IPS-18a (cell line): ENCODE measurements around the gene PRM2.

Experiments
- H3K27ac ChIP-seq: one replicate; pipeline ENCODE4 v1.5.1; 2013; ENCODE audit warnings: low read length
- H3K27me3 ChIP-seq: one replicate; pipeline ENCODE4 v1.6.1; 2013; ENCODE audit warnings: mild to moderate bottlenecking, low read length; ENCODE audit not compliant: control insufficient read depth, insufficient read depth
- H3K36me3 ChIP-seq: one replicate; pipeline ENCODE4 v1.6.1; 2013; ENCODE audit warnings: low read depth, low read length; ENCODE audit not compliant: control insufficient read depth
- H3K4me1 ChIP-seq: one replicate; pipeline ENCODE4 v1.6.1; 2013; ENCODE audit warnings: low read depth, low read length; ENCODE audit not compliant: control insufficient read depth
- H3K4me3 ChIP-seq: one replicate; pipeline ENCODE4 v1.5.1; 2013; ENCODE audit warnings: low read length
- H3K9ac ChIP-seq: one replicate; pipeline ENCODE4 v1.6.1; 2013; ENCODE audit warnings: mild to moderate bottlenecking, low read length, moderate library complexity
- H3K9me3 ChIP-seq: one replicate; pipeline ENCODE4 v1.6.1; 2013; ENCODE audit warnings: low read depth, low read length; ENCODE audit not compliant: control insufficient read depth

PRM2 gene

DNA sequence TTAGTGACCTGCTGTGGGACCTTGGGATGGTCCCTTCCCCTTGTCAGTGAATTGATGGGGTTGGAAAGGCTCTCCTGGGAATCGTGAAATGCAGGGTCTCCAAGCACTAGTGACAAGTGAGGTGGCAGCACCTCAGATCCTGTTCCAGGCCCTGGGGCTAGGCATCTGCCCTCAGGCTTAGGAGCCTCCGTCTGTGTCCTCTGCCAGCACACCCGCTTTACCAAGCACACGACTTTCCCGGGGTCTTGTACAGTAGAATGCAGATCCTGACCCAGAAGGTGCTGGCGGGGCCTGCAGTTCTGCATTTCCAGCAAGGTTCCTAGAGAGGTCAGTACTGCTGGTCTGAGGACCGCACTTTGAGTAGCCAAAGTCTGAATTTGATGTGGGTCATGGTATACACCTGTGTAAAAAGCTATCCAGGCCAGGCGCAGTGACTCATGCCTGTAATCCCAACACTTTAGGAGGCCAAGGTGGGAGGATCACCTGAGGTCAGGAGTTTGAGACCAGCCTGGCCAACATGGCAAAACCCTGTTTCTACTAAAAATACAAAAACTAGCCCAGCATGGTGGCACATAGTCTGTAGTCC, 38.1 kb upstream of the PRM2 start:
- H3K27ac ChIP-seq: no peak overlapping the region
- no peaks in the 10 kb centered on the region for H3K27me3 ChIP-seq

DNA sequence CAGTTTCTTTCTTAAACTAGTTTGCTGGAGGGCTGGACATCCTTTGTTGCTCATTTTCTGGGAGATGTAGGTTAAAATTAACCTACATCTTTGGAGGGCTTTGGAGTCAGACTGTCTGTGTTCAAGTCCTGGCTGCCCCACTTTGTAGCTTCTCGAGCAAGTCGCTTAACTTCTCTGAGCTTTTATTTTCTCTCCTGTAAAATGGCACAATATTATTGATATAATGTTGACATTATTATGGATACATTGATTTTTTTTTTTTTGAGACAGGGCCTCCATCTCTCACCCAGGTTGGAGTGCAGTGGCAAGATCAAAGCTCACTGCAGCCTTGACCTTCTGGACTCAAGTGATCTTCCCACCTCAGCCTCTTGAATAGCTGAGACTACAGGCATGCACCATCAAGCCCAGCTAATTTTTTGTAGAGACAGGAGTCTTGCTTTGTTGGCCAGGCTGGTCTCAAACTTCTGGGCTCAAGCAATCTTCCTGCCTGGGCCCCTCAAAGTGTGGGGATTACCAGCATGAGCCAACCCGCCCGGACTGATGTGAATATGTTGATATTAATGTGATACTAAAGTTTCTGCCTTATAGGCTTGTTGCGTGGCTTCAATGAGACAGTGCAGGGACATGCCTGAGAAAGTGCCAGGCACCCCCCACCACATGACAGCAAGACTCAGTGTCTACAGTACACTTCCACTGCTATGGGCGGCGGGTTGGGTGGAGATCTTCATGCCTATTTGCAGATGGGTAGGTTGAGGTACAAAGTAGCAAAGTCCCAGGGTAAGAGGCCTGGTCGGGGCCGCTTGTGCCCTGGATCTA, 37.4 kb upstream of the PRM2 start:
- Histone ChIP-seq H3K36me3 (no peaks in the 10 kb centered on the region), H3K9me3 (no peaks in the 10 kb centered on the region), H3K27ac (peak overlapping the region; percentile 1), H3K9ac (no peak overlapping the region), H3K4me3 (peak overlapping the region; percentile 3), H3K27me3 (no peaks in the 10 kb centered on the region), H3K4me1 (peaks cover 41% of the 10 kb centered on the region)

More for the DNA sequence above, 38.1 kb upstream of the PRM2 start:
- no peak overlapping the region for H3K9ac ChIP-seq
- H3K4me1 ChIP-seq: peaks cover 41% of the 10 kb centered on the region
- no peaks in the 10 kb centered on the region for H3K36me3 ChIP-seq
- H3K9me3 ChIP-seq: no peaks in the 10 kb centered on the region
- H3K4me3 ChIP-seq: no peak overlapping the region

DNA sequence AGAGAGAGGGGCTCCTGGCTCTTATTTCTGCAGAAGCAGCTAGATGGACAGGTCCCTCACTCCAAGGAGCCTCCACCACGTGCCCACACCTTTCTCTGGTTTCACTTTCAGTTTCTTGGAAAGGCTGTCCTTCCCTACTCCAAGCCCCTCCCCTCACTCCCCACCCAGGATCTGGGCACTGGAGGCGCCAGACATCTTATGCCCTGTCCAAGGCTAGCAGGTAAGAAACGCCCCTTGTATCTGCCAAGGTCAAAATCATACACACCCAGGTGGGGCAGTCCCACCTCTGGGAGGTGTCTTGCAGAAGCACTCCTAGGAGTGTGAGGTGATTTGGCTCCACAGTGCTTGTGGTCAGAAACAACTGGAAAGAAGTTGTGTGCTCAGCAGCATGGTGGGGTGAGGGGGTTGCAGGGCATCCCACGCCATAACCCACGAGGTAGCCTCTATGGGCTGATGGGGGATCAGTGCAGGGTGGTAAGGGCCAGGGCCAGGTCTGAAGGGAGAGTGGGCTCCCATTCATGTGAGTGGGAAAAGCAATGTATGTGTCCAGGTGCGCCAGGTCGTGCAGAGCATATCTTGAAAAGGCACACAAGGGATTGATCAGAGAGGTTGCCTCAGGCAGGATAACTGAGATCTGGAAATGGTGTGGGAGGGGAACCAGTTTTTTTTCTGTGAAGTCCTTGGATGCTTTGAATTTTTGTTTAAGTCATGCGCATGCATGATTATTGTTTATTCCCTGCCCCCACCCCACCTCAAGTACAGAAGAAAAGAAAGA, 36.6 kb upstream of the PRM2 start:
- no peaks in the 10 kb centered on the region for H3K27me3 ChIP-seq
- H3K9ac ChIP-seq: no peak overlapping the region
- no peaks in the 10 kb centered on the region for H3K36me3 ChIP-seq
- peak overlapping the region; percentile 3 for H3K4me3 ChIP-seq
- H3K9me3 ChIP-seq: no peaks in the 10 kb centered on the region
- H3K27ac ChIP-seq: peak overlapping the region; percentile 1
- H3K4me1 ChIP-seq: peaks cover 41% of the 10 kb centered on the region

DNA sequence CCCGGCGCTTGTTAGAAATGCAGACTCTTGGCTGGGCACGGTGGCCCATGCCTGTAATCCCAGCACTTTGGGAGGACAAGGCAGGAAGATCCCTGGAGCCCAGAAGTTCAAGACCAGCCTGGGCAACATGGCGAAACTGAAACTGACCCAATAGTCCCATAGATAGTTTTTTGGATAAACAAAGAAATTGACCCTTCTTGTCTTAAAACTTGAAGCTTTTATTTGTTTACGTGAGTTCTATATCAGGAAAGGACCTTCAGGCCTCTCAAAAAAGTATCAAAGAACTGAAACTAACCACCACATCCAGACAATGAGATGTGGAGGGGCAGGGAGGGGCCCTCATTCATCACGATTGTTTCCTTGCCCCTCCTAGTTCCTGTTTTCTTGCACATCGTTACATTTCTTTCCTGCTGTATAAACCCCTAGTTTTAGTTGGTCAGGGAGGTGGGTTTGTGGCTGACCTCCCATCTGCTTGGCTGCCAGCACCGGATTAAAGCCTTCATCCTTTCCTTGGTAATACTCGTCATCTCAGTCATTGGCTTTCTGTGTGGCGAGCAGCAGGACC, 34.8 kb upstream of the PRM2 start:
- Histone ChIP-seq H3K36me3 (no peaks in the 10 kb centered on the region), H3K9ac (no peak overlapping the region), H3K27me3 (no peaks in the 10 kb centered on the region), H3K4me1 (peaks cover 32% of the 10 kb centered on the region), H3K9me3 (no peaks in the 10 kb centered on the region), H3K4me3 (no peak overlapping the region), H3K27ac (no peak overlapping the region)

DNA sequence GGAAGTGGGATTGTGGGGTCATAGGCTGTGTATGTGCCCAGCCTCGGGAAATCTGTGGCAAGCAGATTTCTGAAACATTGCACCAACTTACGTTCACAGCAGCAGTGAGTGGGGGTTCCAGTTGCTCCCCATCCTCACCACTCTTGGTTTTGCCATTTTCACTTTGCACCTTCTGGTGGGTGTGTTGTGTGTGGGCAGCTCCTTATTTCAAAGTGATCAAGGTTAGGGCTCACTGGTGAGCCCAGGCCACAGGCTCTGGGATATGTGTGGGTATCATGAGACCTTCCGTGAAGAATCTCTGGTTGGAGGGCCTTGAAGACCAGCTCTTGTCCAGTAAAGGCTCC, 34.3 kb upstream of the PRM2 start:
- no peaks in the 10 kb centered on the region for H3K9me3 ChIP-seq
- no peak overlapping the region for H3K27ac ChIP-seq
- peaks cover 28% of the 10 kb centered on the region for H3K4me1 ChIP-seq
- H3K4me3 ChIP-seq: no peak overlapping the region
- H3K9ac ChIP-seq: no peak overlapping the region
- no peaks in the 10 kb centered on the region for H3K27me3 ChIP-seq
- no peaks in the 10 kb centered on the region for H3K36me3 ChIP-seq

DNA sequence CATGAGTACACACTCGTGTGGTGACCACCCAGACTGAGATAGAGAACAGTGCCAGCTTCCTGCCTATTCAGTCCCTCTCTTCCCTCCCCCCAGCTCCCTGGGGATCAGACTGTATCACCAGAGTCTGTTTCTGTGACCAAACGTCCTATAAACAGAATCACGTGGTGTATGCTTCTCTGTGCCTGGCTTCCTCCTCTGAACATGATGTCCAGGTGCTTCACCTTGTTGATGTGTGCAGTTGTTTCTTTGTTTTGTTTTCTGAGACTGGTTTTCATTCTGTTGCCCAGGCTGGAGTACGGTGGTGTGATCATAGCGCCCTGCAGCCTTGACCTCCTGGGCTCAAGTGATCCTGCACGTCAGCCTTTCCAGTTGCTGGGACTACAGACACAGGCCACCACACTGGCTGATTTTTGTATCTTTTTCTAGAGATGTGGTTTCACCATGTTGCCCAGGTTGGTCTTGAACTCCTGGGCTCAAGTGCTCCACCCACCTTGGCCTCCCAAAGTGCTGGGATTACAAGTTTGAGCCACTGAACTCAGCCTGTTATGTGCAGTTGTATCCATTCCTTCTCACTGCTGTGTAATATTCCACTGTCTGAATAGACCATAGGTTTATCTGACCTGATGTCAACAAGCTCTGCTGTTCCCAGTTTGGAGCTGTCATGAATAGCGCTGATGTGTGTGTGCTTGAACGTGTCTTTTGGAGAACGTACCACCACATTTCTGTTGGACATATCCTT, 33.8 kb upstream of the PRM2 start:
- H3K4me3 ChIP-seq: no peak overlapping the region

DNA sequence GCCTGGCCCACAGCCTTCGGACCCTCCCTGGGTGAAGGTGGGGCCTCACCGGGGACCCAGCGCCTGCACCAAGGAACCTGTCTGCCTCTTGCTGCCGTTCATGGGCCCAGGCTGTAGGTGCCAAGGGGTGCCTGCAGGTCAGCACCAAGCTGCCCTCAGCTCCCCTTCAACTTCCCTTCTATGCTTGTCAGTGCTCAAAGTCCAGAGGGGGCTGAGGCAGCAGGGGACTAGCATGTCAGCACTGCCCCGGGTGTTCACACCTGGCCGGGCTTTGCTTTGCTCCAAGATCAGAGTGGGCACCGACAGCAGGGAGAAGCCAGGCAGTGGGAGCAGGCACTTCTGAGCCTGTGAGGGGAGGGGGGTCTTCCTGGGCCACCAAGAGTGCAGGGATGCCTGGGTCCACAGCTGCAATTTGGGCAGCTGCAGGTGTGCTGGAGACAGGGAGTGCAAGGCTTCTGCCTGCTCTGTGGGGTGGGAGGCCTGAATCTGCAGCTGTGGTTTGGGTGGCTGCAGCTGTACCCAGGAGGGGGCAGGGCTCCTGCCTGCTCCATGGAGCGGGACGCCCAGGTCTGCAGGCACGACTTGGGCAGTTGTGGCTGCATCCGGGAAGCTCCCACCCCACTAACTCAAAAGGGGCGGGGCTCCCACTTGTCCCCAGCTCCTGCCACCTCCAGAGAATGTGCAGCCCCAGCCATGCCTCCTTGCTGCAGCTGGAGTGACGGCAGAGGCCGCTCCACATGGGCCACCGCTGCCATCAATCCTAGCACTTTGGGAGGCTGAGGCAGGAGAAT, 32.4 kb upstream of the PRM2 start:
- no peaks in the 10 kb centered on the region for H3K27me3 ChIP-seq
- H3K9me3 ChIP-seq: no peaks in the 10 kb centered on the region
- H3K4me3 ChIP-seq: no peak overlapping the region
- H3K4me1 ChIP-seq: peaks cover 13% of the 10 kb centered on the region
- no peak overlapping the region for H3K9ac ChIP-seq
- no peaks in the 10 kb centered on the region for H3K36me3 ChIP-seq
- no peak overlapping the region for H3K27ac ChIP-seq

More for the DNA sequence above, 33.8 kb upstream of the PRM2 start:
- Histone ChIP-seq H3K4me1 (peaks cover 27% of the 10 kb centered on the region), H3K9me3 (no peaks in the 10 kb centered on the region), H3K27ac (no peak overlapping the region), H3K9ac (no peak overlapping the region), H3K36me3 (no peaks in the 10 kb centered on the region), H3K27me3 (no peaks in the 10 kb centered on the region)

DNA sequence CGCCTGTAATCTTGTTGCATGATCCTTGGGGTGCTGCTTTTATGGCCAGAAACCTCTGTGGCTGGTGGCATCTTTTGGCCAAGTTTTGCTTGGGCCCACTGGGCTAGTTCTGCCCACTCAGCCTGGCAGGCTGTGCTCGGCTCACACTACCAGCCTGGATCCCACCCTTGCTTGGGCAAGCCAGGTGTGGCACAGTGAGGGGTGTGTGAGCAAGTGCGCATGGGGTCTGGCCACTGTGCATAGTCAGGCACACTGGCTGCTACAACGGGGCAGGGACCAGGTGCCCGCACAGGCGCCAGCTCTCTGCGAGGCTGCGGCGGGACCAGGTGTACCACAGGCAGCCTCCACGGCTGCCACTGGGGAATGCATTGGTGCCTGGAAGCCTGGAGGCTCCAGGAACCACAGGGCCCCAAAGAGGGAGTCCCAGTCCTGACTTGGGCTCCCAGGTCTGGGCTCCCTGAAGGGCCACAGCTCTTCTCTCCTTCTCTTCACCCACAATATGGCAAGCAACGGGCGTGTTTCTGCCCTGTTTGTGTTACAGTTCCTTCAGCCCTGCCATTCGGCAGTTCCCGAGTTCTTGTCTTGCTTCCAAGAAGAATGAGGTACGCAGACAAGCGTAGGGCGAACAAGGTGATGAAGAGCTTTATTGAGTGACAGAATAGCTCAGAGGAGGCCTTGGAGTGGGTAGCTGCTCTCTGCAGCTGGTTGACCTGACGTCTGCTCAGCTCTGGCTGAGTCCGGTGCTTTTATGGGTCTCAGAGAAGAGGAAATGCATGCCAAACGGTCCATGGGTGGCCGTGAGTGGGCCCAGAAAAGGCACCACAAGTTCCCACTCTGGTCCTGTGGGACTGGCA, 31.6 kb upstream of the PRM2 start:
- no peaks in the 10 kb centered on the region for H3K36me3 ChIP-seq
- no peak overlapping the region for H3K9ac ChIP-seq
- H3K4me3 ChIP-seq: no peak overlapping the region
- no peak overlapping the region for H3K27ac ChIP-seq
- no peaks in the 10 kb centered on the region for H3K27me3 ChIP-seq
- H3K4me1 ChIP-seq: peaks cover 5% of the 10 kb centered on the region
- H3K9me3 ChIP-seq: no peaks in the 10 kb centered on the region

DNA sequence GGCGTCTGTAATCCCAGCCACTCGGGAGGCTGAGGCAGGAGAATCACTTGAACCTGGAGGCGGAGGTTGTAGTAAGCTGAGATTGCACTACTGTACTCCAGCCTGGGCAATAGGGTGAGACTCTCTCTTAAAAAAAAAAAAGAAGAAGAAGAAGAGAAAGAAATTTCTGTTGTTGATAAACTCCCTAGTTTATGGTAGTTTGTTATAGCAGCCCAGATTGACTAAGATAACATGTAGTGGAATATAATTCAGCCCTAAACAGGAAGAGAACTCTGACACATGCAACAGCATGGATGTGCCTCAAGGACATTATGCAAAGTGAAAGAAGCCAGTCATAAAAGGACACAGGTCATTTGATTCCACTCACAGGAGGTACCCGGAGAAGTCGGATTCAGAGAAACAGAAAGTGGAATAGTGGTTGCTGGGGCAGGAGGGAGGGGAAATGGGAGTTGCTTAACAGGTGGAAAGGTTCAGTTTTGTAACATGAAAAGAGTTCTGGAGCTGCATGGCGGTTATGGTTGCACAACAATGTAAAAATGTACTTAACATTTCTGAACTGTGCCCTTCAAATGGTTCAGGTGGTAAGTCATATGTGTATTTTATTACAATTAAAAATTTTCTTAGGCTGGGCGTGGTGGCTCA, 30.8 kb upstream of the PRM2 start:
- H3K27me3 ChIP-seq: no peaks in the 10 kb centered on the region
- no peak overlapping the region for H3K4me3 ChIP-seq
- no peaks in the 10 kb centered on the region for H3K4me1 ChIP-seq
- no peaks in the 10 kb centered on the region for H3K36me3 ChIP-seq
- H3K9ac ChIP-seq: no peak overlapping the region
- no peak overlapping the region for H3K27ac ChIP-seq
- H3K9me3 ChIP-seq: no peaks in the 10 kb centered on the region

DNA sequence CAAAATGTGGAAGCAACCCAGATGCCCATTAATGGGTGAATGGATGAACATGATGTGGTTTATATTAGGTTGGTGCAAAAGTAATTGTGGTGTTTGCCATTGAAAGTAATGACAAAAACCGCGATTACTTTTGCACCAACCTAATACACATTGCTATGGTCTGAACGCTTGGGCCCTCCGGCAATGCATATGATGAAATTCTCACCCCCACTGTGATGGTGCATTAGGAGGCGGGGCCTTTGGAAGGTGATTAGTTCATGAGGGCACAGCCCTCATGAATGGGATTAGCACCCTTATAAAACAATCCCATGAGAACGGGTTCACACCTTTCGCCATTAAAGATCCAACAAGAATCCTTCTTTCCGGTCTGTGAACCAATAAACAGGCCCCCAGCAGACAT, 30.1 kb upstream of the PRM2 start:
- H3K9me3 ChIP-seq: no peaks in the 10 kb centered on the region
- no peak overlapping the region for H3K27ac ChIP-seq
- no peaks in the 10 kb centered on the region for H3K36me3 ChIP-seq
- no peaks in the 10 kb centered on the region for H3K27me3 ChIP-seq
- no peak overlapping the region for H3K9ac ChIP-seq
- no peak overlapping the region for H3K4me3 ChIP-seq
- H3K4me1 ChIP-seq: no peaks in the 10 kb centered on the region
